Body of pancreas (tissue), 4 donors: Measurements from ENCODE around the gene SPDL1. TPM values are rescaled to one million over a fixed set of nuclear protein-coding genes. Genes with fewer than 3 reads are reported as not detected.

Source experiments
- ATAC-seq: fragments of 150-250 bp; one replicate; pipeline ENCODE4 v1.9.1; 2016
- DNase-seq, 4 donors: peaks; one replicate each; pipeline ENCODE4 v3.0.0-alpha.2; 2019
- H3K27ac ChIP-seq, 4 donors: fragments of 200-600 bp; sonication (generic); 1 replicate in 3 of 4; 2 replicates in 1 of 4; pipeline versions ENCODE4 v1.5.1 to v1.6.1; 2016 to 2019; ENCODE audit warnings: mild to moderate bottlenecking in 1 of 4, mixed read lengths in 1 of 4, moderate library complexity in 1 of 4
- H3K27me3 ChIP-seq, 2 donors: fragments of 200-600 bp; sonication (generic); one replicate each; pipeline ENCODE4 v1.6.0; 2016; ENCODE audit warnings: mild to moderate bottlenecking in 1 of 2
- H3K36me3 ChIP-seq, 2 donors: fragments of 200-600 bp; sonication (generic); replicated peaks in 1 of 2; 2 replicates each; pipeline ENCODE4 v1.5.1; 2016; ENCODE audit warnings: low read depth in 2 of 2; ENCODE audit not compliant: insufficient read depth in 1 of 2
- H3K4me1 ChIP-seq: fragments of 200-600 bp; sonication (generic); one replicate; pipeline ENCODE4 v1.6.0; 2016
- H3K4me3 ChIP-seq, 2 donors: fragments of 200-600 bp; sonication (generic); 1 replicate in 1 of 2; 2 replicates in 1 of 2; pipeline ENCODE4 v1.5.1; 2016 to 2019
- H3K9me3 ChIP-seq, 3 donors: fragments of 200-600 bp; sonication (generic); 1 replicate in 2 of 3; 2 replicates in 1 of 3; pipeline ENCODE4 v1.5.1; 2016
- CTCF ChIP-seq, 7 experiments: fragments of 450-650 bp in 4 of 7; fragments of 200-600 bp in 3 of 7; sonication (generic) in 3 of 7; IDR thresholded peaks; one replicate each; pipeline ENCODE4 v1.5.1; 2016 to 2019; ENCODE audit warnings: antibody characterized with exemption in 7 of 7
- POLR2A ChIP-seq, 3 donors: fragments of 450-650 bp; IDR thresholded peaks; one replicate each; pipeline ENCODE4 v1.6.1; 2016; ENCODE audit warnings: antibody characterized with exemption in 3 of 3, mild to moderate bottlenecking in 2 of 3
- WGBS, 2 donors: methylation state at CpG; one replicate each; pipeline ENCODE4 v1.1.5; 2017; 5-methylcytosine and 5-hydroxymethylcytosine counted together
- intact Hi-C: fragments of 100-400 bp; cut with DNase I; formaldehyde crosslinking; loops from one replicate; pipeline ENCODE4 v1.15.1; 2023
- total RNA-seq, 2 donors: library from RNA; depleted of rRNA; stranded (reverse); fragments of >200 nt; gene quantifications; one replicate each; pipeline ENCODE4 v1.1.0, GENCODE V29; 2016

SPDL1 gene
- total RNA-seq, 2 donors from 2014 or later: 3.6 to 12.9 TPM

DNA sequence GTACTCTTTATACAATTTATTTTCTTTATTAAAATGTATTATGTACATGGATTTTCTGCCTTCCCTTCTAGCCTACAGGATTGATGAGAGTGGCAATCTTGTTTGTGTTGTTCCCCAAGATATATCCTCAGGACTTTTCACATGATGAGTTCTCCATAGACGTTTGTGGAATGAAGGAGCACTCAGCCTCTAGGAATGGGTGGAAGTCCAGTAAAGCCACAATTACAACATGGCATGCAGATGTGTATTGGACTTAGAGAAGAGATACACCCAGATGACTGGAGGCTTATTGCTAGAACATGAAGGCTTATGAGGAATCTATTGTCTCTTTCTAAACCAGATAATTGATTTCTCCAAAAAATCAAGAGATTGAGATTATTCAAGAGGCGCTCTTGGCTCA is 45.3 kb downstream of the SPDL1 start:
- TF ChIP-seq POLR2A (IDR thresholded peaks at IDR 0.05): no peak
- TF ChIP-seq CTCF (IDR thresholded peaks at IDR 0.05): no peak
- WGBS, 2 donors: 63 to 69% methylated on average over 2 of the region's 2 CpGs

DNA sequence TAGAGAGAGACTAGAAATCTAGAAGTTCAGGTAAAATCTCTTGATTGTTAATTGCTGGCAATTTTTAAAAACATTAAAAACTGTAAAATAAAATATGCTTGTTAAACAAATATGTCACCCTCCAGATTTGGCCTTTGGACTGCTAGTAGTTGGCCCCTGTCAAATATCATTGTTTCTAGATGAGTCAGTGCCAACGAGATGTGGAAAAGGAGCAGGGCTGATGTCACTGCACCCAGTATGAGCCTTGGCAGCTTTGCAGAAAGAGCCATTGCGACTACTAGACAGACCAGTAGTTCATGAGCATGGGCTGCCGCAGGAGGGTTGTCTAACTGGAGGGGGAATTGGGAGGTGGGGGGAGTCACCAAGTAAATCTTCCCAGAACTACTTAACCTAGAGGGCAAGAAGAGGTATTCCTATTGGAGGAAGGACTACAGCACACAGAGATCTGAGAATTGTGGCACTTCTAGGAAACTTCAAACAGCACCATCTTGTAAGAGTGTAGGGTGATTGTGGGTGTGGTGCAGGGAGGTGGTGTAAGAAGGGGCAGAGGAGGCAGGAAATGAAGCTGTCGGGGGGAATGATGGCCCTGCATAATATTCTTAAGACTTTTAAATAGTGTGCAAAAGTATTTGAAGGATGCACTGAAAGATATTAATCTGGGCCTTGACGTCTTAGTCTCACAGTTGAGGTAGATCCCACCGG is 46.4 kb downstream of the SPDL1 start:
- TF ChIP-seq CTCF (IDR thresholded peaks at IDR 0.05) (no peak), POLR2A (IDR thresholded peaks at IDR 0.05) (no peak)
- no peak for ATAC-seq
- Histone ChIP-seq H3K27ac (no peak overlapping the region), H3K4me1 (no peaks in the 10 kb centered on the region), H3K4me3 (no peak overlapping the region), H3K27me3 (no peaks in the 10 kb centered on the region), H3K36me3 (no peaks in the 10 kb centered on the region), H3K9me3 (no peaks in the 10 kb centered on the region)
- intact Hi-C loops: no loop called here
- no peak for DNase-seq
- WGBS, 2 donors: 70 to 71% methylated on average over 6 of the region's 6 CpGs

More for the DNA sequence above, 45.3 kb downstream of the SPDL1 start:
- intact Hi-C loops: no loop called here
- Histone ChIP-seq H3K27me3 (no peaks in the 10 kb centered on the region), H3K27ac (no peak overlapping the region), H3K9me3 (no peaks in the 10 kb centered on the region), H3K36me3 (no peaks in the 10 kb centered on the region), H3K4me1 (no peaks in the 10 kb centered on the region), H3K4me3 (no peak overlapping the region)
- DNase-seq (no peak), ATAC-seq (no peak)

GRCh38 chr5:169631360-169631759 is 47.8 kb downstream of the SPDL1 start:
- TF ChIP-seq POLR2A (IDR thresholded peaks at IDR 0.05) (no peak), CTCF (IDR thresholded peaks at IDR 0.05) (no peak)
- H3K4me3 ChIP-seq: no peak overlapping the region
- no peaks in the 10 kb centered on the region for H3K4me1 ChIP-seq
- no peak overlapping the region for H3K27ac ChIP-seq
- no peaks in the 10 kb centered on the region for H3K9me3 ChIP-seq
- intact Hi-C loops: no loop called here
- no peak for DNase-seq
- WGBS, 2 donors: 52 to 68% methylated on average over 4 of the region's 4 CpGs
- H3K27me3 ChIP-seq: no peaks in the 10 kb centered on the region
- no peaks in the 10 kb centered on the region for H3K36me3 ChIP-seq
- ATAC-seq: no peak

DNA sequence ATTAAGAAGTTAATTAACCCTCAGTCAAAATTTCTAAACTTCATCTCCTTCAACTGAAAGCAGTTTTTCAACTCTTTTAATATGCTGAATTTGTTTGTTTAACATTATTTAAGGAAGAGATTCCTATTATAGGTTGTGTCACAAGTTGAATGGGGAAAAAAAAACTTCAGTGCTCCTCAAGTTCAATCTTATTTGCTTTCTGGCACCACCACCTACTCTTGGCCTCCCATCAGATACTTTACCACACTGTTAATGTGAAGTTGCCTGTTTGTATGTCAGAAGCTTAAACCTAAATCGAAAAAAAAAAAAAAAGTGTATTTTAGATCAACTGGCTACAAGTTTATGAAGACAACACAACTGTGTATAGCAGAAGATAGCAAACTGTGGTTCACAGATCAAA is 49.4 kb downstream of the SPDL1 start:
- 50% methylated on average over 1 of the region's 1 CpG for WGBS, 2 donors
- DNase-seq (no peak), ATAC-seq (no peak)

More for the DNA sequence above, 49.4 kb downstream of the SPDL1 start:
- Histone ChIP-seq H3K27ac (no peak overlapping the region), H3K27me3 (peaks cover 0 to 10% of the 10 kb centered on the region in 2 donors), H3K4me3 (no peak overlapping the region), H3K9me3 (no peaks in the 10 kb centered on the region), H3K36me3 (no peaks in the 10 kb centered on the region), H3K4me1 (peaks cover 9% of the 10 kb centered on the region)
- intact Hi-C loops: no loop called here
- TF ChIP-seq CTCF (IDR thresholded peaks at IDR 0.05): no peak
